RWPE2 (cell line): Measurements from ENCODE around the gene GLT8D2.

ENCODE experiments used
- ATAC-seq: fragments of 200-7000 bp; cut with Tn5 transposase; 3 replicates; pipeline ENCODE4 v1.9.1; 2021; ENCODE audit warnings: low read depth
- DNase-seq: peaks from one replicate; pipeline ENCODE4 v3.0.0-alpha.2; 2020; ENCODE audit warnings: low spot score
- H3K27ac ChIP-seq: fragments of 450-650 bp; 2 replicates; pipeline ENCODE4 v1.5.1; 2017; ENCODE audit warnings: mild to moderate bottlenecking; ENCODE audit not compliant: poor library complexity, severe bottlenecking
- H3K27me3 ChIP-seq: fragments of 250-450 bp; sonication (Bioruptor Pico); 2 replicates; pipeline ENCODE4 v1.5.1; 2021; ENCODE audit warnings: mild to moderate bottlenecking, moderate library complexity; ENCODE audit not compliant: insufficient read depth, poor library complexity, severe bottlenecking
- H3K36me3 ChIP-seq: fragments of 250-450 bp; sonication (Bioruptor Pico); 2 replicates; pipeline ENCODE4 v1.5.1; 2020; ENCODE audit warnings: low read depth, mild to moderate bottlenecking, moderate library complexity
- H3K4me1 ChIP-seq: fragments of 250-450 bp; sonication (Bioruptor Pico); 2 replicates; pipeline ENCODE4 v1.5.1; 2021; ENCODE audit warnings: mild to moderate bottlenecking, moderate library complexity; ENCODE audit not compliant: insufficient read depth, poor library complexity, severe bottlenecking
- H3K4me3 ChIP-seq: fragments of 250-450 bp; sonication (Bioruptor Pico); 2 replicates; pipeline ENCODE4 v1.5.1; 2021; ENCODE audit warnings: mild to moderate bottlenecking, moderate library complexity; ENCODE audit not compliant: severe bottlenecking
- H3K9me3 ChIP-seq: fragments of 250-450 bp; sonication (Bioruptor Pico); 2 replicates; pipeline ENCODE4 v1.5.1; 2021; ENCODE audit warnings: mild to moderate bottlenecking, moderate library complexity; ENCODE audit not compliant: severe bottlenecking
- TF ChIP-seq, protein P1 (sequence below): fragments of 450-650 bp; IDR thresholded peaks from one replicate; pipeline ENCODE4 v1.5.1; 2017; ENCODE audit warnings: mild to moderate bottlenecking, moderate library complexity; ENCODE audit not compliant: poor library complexity, severe bottlenecking

The GLT8D2 gene, protein sequence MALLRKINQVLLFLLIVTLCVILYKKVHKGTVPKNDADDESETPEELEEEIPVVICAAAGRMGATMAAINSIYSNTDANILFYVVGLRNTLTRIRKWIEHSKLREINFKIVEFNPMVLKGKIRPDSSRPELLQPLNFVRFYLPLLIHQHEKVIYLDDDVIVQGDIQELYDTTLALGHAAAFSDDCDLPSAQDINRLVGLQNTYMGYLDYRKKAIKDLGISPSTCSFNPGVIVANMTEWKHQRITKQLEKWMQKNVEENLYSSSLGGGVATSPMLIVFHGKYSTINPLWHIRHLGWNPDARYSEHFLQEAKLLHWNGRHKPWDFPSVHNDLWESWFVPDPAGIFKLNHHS

DNA sequence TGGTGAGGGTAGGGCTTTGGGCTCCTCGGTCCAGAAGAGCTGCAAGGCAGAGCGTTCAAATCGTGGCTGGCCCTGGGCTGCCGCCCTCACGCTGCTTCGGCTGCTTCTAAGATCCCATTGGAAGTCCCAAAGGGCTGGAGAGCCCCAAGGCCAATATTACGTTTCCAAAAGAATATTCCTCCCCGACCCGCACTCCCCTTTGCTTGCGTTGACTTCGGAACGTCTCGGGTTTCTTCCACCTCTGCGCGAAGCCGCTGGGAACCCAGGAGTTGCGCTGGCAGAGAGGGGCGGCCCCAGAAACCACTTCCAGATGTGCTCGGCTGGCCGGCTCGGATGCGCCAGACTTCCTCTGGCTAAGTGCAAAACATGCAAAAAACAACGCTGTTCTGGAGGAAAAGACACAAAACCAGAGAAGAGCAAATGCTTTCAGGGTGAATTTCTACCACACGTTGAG lies at the start of gene GLT8D2:
GLT8D2 (minus strand) TSS at position 285 of the 454 bp plus-strand sequence. CDS start 30,539 bp downstream, outside the sequence.
- no peaks in the 10 kb centered on the region for H3K9me3 ChIP-seq
- H3K27me3 ChIP-seq, result no peaks in the 10 kb centered on the region
- no peaks in the 10 kb centered on the region for H3K36me3 ChIP-seq
- ATAC-seq (peak; percentile 91), DNase-seq (no peak)
- peak within 1 kb of the TSS; percentile 31 for H3K4me3 ChIP-seq
- TF ChIP-seq, protein P1, sequence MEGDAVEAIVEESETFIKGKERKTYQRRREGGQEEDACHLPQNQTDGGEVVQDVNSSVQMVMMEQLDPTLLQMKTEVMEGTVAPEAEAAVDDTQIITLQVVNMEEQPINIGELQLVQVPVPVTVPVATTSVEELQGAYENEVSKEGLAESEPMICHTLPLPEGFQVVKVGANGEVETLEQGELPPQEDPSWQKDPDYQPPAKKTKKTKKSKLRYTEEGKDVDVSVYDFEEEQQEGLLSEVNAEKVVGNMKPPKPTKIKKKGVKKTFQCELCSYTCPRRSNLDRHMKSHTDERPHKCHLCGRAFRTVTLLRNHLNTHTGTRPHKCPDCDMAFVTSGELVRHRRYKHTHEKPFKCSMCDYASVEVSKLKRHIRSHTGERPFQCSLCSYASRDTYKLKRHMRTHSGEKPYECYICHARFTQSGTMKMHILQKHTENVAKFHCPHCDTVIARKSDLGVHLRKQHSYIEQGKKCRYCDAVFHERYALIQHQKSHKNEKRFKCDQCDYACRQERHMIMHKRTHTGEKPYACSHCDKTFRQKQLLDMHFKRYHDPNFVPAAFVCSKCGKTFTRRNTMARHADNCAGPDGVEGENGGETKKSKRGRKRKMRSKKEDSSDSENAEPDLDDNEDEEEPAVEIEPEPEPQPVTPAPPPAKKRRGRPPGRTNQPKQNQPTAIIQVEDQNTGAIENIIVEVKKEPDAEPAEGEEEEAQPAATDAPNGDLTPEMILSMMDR, result no peak
- peak within 1 kb of the TSS; percentile 43 for H3K27ac ChIP-seq
- H3K4me1 ChIP-seq, result peaks cover 16% of the 10 kb centered on the region

DNA sequence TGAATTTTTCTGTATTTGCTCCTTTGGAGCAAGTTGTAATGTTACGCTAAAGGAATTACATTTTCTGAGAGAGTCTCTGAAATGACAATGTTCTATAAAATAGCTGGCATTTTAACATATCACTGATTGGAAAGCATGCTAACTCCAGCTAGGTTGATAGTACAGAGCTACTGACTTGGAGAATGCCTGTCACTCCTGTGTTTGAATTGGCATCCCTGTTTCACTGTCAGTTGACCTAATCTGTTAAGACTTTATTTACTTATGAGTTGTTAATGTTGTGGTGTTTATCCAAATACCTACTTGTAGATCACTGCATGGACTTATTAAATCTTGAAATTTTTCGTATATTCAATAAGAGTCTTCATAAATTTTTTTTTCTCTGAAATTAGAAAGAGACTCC lies 48.0 kb upstream of the GLT8D2 start:
- Histone ChIP-seq H3K4me3 (no peak overlapping the region), H3K27ac (no peak overlapping the region), H3K9me3 (no peaks in the 10 kb centered on the region), H3K4me1 (no peaks in the 10 kb centered on the region), H3K27me3 (no peaks in the 10 kb centered on the region), H3K36me3 (peaks cover 64% of the 10 kb centered on the region)
- TF ChIP-seq, protein P1, result no peak
- DNase-seq, result no peak
- no peak for ATAC-seq

DNA sequence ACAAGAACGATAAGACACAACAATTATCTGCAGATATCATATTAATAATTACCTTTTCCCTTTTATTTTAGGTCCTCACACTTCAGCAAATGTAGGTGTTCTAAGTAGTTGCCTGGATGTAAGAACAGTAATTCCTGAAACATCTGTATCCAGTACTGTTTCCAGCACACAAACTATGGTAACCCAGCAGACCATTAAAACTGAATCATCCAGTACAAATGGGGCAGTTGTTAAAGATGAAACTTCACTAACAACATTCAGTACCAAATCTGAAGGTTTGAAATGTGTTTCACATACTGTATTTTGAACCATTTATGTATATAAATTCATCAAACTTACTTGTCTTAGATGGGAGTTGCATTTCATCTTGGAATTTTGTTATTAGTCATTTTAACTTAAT lies 45.3 kb upstream of the GLT8D2 start:
- Histone ChIP-seq H3K4me1 (no peaks in the 10 kb centered on the region), H3K36me3 (peaks cover 56% of the 10 kb centered on the region), H3K27me3 (no peaks in the 10 kb centered on the region), H3K4me3 (no peak overlapping the region), H3K9me3 (no peaks in the 10 kb centered on the region), H3K27ac (no peak overlapping the region)
- no peak for ATAC-seq
- DNase-seq, result no peak
- TF ChIP-seq, protein P1, result no peak

DNA sequence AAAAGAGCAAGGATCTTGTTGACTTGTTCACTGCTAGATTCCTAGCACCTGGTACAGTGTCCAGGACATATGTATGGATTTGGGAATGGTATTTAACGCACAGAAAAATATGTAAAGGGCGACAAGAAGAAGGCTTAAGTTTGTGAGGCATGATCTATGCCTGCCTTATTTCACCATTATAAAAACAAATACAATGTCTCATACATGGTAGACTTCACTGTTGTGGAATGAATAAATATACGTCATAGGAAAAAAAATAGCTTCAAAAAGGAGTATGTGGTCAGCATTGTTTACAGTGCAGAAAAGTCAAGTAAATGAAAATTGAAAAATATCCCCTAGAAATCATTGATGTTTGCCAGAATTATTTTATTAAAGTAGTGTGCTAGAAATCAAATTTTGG lies 44.3 kb upstream of the GLT8D2 start:
- H3K27me3 ChIP-seq, result no peaks in the 10 kb centered on the region

More for the DNA sequence above, 44.3 kb upstream of the GLT8D2 start:
- no peak for ATAC-seq
- H3K36me3 ChIP-seq, result peaks cover 63% of the 10 kb centered on the region
- TF ChIP-seq, protein P1, result no peak
- no peaks in the 10 kb centered on the region for H3K4me1 ChIP-seq
- DNase-seq, result no peak
- no peaks in the 10 kb centered on the region for H3K9me3 ChIP-seq
- H3K27ac ChIP-seq, result no peak overlapping the region
- H3K4me3 ChIP-seq, result no peak overlapping the region
